ENCODE measurements around the gene CLIC4. TPM values are rescaled to one million over a fixed set of nuclear protein-coding genes. Genes with fewer than 3 reads are reported as not detected.

The CLIC4 gene
- total RNA-seq, 1 experiment from 2014 or later, result 242 TPM

DNA sequence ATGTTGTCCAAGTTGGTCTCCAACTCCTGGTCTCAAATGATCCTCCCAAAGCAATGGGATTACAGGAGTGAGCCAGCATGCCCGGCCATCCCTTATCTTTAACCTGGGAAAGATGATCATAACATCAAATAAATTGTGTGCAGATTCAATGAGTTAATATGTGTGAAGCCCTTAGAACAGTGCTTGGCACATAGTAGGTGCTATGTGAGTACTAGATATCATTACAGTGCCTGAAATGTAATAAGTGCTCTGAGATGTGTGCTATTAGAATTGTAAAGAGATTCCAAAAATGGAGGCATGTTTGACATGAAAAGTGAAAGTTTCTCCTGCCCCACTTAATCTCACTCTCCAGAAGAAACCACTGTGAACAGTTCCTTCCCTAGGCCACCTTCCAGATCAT, 113.0 kb downstream of the CLIC4 start:
- Mint-ChIP-seq H3K27me3 (ENCODE audit: insufficient read depth, unreplicated experiment) (no peaks in the 10 kb centered on the region), H3K36me3 (ENCODE audit: insufficient read depth, unreplicated experiment) (no peaks in the 10 kb centered on the region), H3K4me1 (ENCODE audit: insufficient read depth, unreplicated experiment) (no peaks in the 10 kb centered on the region), H3K4me3 (ENCODE audit: unreplicated experiment) (no peak overlapping the region), H3K27ac (ENCODE audit: low read depth, unreplicated experiment) (no peak overlapping the region), H3K9me3 (ENCODE audit: unreplicated experiment) (no peaks in the 10 kb centered on the region)
- no peak for DNase-seq (ENCODE audit: unreplicated experiment)
- POLR2A ChIA-PET, result interaction anchor here (1.1 kb wide), 1 partner anchor 175 kb away, joined by 3 read pairs; no protein-coding TSS in a partner anchor
- BruUV-seq (replicated peaks), result no TSS peak
- no peak for TF ChIP-seq CTCF (IDR thresholded peaks at IDR 0.05; ENCODE audit: unreplicated experiment)
- intact Hi-C loops (cut with micrococcal nuclease), result no loop called here
- CTCF ChIA-PET, result interaction anchor here (1.1 to 2.5 kb wide), 3 partner anchors 11 to 346 kb away, joined by 3 to 6 read pairs (median 5); no protein-coding TSS in a partner anchor

DNA sequence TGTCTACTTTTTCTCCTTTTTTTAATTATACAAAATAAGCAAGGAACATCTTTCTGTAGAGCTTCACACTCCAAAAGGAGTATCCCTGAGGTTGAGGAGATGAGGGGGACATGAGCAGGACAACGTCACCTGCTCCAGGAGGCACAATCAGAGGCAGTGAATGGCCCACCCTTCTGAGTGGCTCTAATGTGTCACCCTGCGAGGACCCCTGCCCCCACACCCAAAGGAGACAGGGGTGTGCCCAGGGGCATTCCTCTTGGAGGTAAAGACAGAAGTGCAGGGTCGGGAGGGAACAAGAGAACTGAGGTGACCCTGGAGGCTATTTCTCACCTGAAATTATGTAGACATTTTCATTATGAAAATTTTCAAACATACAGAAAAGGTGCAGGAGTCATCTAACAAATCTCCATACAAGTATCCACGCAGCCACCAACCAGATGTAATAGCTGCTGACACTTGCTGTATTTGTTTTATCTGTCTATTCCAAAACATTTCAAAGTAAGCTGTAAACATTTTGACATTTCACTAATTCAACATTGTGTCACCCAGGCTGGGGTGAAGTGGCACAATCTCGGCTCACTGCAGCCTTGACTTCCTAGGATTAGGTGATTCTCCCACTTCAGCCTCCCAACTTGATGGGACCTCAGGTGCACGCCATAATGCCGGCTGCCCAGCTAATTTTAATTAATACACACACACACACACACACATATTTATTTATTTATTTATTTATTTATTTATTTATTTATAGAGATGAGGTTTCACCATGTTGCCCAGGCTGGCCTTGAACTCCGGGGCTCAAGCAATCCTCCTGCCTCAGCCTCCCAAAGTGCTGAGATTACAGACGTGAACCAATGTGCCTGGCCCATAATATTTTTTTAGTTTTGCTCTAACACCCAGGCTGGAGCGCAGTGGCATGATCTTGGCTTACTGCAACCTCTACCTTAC, 114.1 kb downstream of the CLIC4 start:
- Mint-ChIP-seq H3K27ac (ENCODE audit: low read depth, unreplicated experiment) (no peak overlapping the region), H3K9me3 (ENCODE audit: unreplicated experiment) (no peaks in the 10 kb centered on the region), H3K36me3 (ENCODE audit: insufficient read depth, unreplicated experiment) (no peaks in the 10 kb centered on the region), H3K4me1 (ENCODE audit: insufficient read depth, unreplicated experiment) (no peaks in the 10 kb centered on the region), H3K27me3 (ENCODE audit: insufficient read depth, unreplicated experiment) (no peaks in the 10 kb centered on the region), H3K4me3 (ENCODE audit: unreplicated experiment) (no peak overlapping the region)
- DNase-seq (ENCODE audit: unreplicated experiment), result no peak
- CTCF ChIA-PET, result interaction anchor here (0.6 to 2.5 kb wide), 5 partner anchors 12 to 659 kb away, joined by 3 to 6 read pairs (median 3); no protein-coding TSS in a partner anchor
- intact Hi-C loops (cut with micrococcal nuclease), result no loop called here
- TF ChIP-seq CTCF (IDR thresholded peaks at IDR 0.05; ENCODE audit: unreplicated experiment), result no peak
- BruUV-seq (replicated peaks), result no TSS peak
- POLR2A ChIA-PET, result interaction anchor here (1.1 kb wide), 1 partner anchor 176 kb away, joined by 3 read pairs; no protein-coding TSS in a partner anchor

- CTCF ChIA-PET, result interaction anchor here (0.6 to 1.2 kb wide), 2 partner anchors 14 to 38 kb away, joined by 3 to 5 read pairs; no protein-coding TSS in a partner anchor
- no peaks in the 10 kb centered on the region for H3K9me3 Mint-ChIP-seq (ENCODE audit: unreplicated experiment)
- H3K4me1 Mint-ChIP-seq (ENCODE audit: insufficient read depth, unreplicated experiment), result no peaks in the 10 kb centered on the region
- H3K36me3 Mint-ChIP-seq (ENCODE audit: insufficient read depth, unreplicated experiment), result no peaks in the 10 kb centered on the region
- intact Hi-C loops (cut with micrococcal nuclease), result no loop called here
- H3K27me3 Mint-ChIP-seq (ENCODE audit: insufficient read depth, unreplicated experiment), result no peaks in the 10 kb centered on the region
- no peak overlapping the region for H3K4me3 Mint-ChIP-seq (ENCODE audit: unreplicated experiment)
- no peak for DNase-seq (ENCODE audit: unreplicated experiment)
- TF ChIP-seq CTCF (IDR thresholded peaks at IDR 0.05; ENCODE audit: unreplicated experiment), result no peak
- BruUV-seq (replicated peaks), result no TSS peak
- POLR2A ChIA-PET, result no interaction called here
- H3K27ac Mint-ChIP-seq (ENCODE audit: low read depth, unreplicated experiment), result no peak overlapping the region
These were observed 115.6 kb downstream of the CLIC4 start for GRCh38 chr1:24860841-24861240.

Measured in MCF 10A (cell line).